Left kidney (tissue), 2 donors: Measurements from ENCODE around the gene CRIP2. TPM values are rescaled to one million over a fixed set of nuclear protein-coding genes. Genes with fewer than 3 reads are reported as not detected.
A peak's percentile ranks its signal among the peaks of the same experiment; 100 is the strongest.

Source experiments
- DNase-seq: peaks from one replicate; pipeline ENCODE4 v3.0.0-alpha.2; 2013
- polyA plus RNA-seq: library from polyadenylated mRNA; unstranded; fragments of 120-200 nt; gene quantifications from one replicate; pipeline ENCODE4 v1.2.1, GENCODE V29; 2013; ENCODE audit not compliant: insufficient read length

CRIP2 gene
- polyA plus RNA-seq, 1 donor = 87.4 TPM

DNA sequence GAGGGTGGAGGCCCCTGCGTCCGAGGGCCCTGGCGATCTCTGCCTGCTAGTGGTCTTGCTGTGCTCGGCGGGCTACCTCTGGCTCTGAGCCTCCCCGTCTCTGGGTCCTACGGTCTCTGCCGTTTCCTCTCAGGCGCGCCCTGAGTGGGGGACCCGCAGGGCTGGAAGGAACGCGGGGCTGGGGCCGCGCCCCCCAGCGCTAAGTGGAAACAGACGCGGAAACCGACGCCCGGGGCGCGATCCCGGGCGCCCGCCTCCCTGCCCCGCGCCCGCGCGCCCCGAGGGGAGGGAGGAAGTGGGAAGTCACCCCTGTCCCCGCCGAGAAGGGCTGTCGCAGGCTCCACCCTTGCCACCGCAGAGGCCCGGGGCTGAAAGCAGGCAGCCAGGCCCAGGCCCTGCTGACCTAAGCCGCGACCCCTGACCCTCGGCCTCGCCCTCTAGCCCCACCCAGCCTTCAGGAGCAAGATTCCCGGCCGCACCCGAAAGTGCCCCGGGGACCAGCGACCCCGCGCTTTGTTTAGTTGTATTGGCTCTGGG lies 12.9 kb downstream of the CRIP2 start:
- DNase-seq = no peak

DNA sequence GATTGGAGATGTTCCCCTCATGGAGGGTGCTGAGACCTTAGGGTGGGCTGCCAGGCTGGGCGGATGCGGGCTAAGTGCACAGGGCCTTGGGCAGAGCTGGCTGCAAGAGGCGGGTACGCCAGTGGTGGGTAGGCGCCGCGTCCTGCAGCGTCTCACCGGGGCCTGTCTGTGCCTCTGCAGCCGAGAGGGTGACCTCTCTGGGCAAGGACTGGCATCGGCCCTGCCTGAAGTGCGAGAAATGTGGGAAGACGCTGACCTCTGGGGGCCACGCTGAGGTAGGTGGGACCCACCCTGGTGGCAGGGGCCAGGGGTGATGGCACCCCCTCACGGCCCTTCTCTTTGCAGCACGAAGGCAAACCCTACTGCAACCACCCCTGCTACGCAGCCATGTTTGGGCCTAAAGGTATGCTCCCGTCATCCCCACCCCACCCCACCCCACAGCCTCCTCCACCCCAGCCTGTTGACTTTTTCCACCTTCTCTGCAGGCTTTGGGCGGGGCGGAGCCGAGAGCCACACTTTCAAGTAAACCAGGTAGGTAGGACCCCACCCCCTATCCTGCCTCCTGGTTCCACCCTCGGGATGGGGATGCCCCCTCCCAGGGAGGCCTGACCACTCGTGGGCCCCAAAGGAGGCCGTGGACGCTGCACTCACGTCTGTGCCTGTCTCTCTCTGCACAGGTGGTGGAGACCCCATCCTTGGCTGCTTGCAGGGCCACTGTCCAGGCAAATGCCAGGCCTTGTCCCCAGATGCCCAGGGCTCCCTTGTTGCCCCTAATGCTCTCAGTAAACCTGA lies 13.6 kb downstream of the CRIP2 start:
- DNase-seq = no peak

DNA sequence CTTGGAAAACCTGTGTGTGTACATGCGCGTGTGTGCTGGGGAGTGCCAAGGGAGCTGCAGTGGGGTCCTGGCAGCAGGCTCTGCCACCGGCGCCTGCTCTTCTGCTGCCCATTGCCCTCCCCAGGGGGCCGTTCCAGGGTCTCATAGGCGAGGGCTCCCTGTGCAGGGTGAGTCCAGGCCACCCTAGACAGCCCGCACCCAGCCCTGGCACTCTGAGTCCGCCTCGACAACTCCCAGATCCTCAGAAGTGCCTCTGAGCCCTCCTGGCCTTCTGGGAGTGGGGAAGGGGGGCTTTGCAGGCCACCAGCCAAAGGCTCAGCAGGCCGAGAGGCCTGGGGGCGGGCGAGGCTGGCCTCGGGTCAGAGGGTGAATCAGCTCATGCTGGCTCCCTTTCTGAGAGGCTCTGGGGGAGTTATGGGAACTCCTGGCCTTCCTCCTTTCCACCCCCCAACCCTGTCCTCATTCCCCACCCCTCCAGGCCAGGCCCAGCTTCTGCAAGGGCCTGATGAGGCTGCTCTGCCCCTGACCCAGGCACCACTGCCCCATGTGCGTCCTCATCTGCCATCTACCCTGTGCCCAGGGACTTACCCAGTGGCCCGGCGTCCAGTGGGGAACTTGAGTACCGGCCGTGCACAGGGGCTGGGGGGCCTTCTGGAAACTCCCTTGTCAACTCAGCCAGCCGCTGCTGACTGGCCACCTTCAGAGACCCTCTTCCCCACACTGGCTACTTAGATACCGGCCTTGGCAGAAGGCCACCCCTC lies 14.3 kb downstream of the CRIP2 start:
- no peak for DNase-seq

DNA sequence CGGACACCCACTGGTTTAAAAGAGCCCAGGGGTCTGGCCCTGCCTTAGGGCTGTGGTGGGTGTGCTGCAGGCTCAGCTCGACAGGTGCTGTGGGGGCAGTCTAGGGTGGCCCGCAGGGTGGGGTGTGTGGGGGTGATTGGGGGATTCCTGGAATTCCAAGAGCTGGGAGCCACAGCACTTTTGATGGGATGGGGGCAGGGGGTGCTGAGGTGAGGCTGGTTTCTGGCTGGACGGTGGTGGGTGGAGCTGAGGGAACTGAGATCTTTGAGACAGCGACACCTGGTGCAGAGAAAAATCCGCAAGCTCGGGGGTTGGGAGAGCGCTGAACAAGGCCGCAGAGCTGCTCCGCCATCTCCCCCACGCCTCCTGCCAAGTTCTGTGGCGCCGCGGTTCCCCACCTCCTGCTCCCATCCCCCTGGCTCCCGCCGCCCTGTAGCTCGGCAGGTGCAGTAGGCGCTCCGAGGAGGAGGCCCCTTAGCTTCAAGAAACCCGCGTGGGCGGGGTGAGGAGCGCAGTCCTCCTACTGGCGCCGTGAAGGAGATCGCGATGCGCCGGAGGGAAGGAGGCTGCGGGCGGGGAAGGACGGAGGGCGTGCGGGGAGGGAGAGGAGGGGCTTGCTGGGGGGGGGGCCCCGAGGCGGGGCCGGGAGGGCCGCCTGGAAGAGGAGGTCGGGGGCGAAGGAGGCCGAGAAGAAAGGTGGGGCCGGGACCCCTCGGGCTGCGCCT lies 15.1 kb downstream of the CRIP2 start:
- DNase-seq = peak; percentile 92

DNA sequence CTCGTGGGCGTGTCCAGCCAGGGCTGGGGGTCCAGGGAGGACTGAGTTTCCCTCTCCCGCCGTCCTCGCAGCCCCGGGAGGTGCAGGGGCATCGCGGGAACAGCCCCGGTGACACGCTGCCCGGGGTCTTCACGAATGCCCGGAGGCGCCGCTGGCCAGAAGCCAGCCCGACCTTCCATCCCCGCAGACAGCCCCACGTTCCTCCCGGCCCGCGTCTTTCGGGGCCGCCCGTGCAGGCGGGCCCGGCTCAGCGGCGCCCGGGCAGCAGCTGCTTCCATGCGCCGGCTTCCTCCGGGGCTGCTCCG lies 15.6 kb downstream of the CRIP2 start:
- DNase-seq = no peak

DNA sequence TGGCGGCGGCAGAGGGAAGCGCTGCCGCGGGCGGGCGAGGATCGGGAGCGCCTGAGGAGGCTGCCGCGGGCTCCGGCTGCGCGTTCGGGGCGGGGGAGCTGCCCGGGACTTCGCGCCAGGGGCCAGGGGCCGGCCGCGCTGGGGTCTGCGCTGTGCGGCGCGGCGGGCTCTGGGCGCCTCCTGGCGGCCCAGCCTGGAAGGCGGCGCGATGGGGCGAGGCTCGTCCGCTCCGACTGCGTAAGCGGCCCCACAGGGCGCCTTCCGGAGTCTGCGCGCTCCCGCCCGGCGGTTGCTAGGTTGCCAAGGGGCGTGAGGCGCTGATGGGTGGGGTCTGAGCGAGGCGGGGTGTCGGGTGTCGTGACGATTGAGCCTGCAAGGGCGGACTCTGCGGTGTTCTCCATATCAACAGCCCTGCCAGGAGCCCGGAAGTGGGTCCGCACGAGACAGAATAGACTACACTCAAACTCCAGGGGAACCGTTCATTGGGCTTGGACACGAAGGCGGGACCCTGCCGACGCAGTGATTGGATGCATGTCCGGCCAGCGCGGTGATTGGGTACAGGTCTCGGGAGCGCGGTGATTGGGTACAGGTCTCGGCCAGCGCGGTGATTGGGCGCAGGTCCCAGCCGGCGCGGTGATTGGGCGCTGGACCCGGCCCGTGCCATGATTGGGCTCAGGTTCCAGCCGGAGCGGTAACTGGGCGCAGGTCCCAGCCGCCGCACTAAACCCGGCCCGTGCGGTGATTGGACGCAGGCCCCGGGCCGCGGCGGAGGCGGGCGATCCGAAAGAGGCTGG lies 16.1 kb downstream of the CRIP2 start, which contains the start of gene TEDC1:
TEDC1 (plus strand) TSS at position 675 of the 794 bp plus-strand sequence. CDS start 130 bp downstream, outside the sequence.
- peak; percentile 100 for DNase-seq

DNA sequence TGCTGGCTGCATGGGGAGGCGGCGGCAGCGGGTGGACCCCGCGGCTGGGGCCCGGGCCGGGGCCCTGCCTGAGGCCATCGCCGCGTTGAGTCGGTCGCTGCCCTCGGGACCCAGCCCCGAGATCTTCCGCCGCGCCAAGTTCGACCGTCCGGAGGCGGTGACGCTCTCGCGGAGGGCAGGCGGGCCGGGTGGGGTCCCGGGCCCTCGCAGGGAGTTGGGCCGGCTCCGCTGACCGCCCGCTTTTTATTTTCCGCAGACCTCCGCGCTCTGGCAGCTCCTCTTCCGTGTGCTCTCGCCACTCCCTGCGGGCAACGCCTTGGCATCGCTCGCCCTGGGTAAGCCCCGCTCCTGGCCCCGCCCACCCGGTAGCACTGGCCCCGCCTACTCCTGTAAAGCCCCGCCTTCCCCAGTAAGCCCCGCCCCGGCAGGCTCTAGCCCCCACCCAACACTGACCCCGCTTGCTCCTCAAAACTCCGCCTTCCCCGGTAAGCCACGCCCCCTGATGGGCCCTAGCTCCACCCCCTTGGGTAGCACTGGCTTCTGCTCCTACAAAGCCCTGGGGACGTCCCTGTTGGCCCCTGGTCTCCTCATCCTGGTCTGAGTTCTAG lies 16.8 kb downstream of the CRIP2 start:
- no peak for DNase-seq

DNA sequence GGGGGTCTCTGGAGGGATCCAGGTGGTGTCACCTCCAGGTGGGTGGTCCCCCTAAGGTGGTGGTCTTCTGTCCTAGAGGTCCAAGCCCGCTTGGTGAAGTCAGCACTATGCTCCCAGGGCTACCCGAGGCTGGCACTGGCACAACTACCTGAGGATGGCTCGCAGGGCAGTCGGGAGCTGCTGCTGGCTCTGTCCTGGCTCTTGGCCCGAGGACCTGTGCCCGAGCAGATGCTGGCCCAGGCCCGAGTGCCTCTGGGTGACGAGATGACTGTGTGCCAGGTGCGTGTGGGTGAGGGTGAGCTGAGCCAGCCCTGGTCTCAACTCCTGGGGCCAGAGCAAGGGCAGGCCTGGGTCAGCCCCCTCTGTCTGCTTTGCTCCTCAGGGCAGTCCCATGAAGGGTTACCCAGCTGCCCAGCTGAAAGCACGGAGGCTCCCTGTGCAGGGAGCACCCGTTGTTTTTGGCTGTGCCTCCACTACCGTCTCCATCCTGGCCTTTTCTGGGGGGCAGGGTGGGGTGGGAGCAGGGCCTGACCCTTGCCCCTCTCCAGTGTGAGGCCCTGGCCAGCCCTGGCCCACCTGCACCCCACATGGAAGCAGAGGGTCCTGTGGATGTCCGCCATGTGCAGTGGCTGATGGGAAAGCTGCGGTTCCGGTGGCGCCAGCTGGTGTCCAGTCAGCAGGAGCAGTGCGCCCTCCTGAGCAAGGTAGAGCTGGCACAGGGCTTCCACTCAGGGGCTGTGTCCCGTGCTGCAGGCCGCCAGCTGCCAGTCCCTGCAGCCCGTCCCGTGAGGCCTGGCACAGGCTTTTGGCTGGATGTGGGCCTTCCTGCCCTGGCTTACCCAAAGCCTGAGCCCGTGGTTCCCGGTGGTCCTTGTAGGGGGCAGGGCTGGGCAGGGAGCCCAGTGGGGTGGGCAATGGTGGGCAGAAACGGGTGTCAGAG lies 17.7 kb downstream of the CRIP2 start:
- DNase-seq = no peak

DNA sequence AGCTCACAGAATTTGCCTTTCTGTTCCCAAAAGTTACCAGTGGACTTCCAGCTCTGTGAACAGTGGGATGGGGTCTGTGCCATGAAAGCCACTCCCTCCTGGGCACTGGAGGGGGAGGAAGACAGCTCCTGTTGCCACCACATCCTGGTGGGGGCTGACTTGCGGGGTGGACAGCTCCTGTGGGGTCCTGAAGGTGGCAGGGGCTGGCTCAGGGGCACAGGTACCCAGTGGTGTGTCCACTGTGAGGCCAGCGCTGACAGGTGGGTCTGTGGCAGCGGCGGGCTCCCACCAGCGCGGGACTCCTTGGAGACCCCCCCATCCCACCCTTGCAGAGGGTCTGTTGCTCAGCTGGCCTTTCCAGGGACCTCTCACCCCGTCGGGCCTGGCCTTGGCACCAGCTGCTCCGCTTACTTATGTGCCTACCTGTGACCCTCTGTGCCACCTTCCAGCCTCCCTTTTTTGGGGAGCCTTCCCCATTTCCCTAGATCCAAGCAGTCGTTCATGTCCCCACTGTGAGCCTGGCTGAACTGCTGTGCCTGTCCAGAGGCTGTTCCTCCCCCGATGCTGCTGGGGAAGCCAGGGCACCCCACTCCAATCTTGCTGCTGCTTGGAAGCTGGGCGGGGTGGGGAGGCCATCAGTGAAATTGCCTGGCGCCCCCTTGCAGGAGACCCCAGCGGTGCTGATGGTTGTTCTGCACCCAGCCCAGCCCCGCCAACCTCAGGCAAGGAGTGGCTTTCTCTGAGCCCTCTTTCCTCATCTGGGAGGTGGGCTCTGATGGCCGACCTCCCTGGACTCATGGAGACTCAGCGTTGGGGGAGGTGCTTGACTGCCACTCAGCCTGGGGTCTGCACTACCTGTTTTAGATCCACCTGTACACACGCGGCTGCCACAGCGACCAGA lies 18.6 kb downstream of the CRIP2 start:
- no peak for DNase-seq

DNA sequence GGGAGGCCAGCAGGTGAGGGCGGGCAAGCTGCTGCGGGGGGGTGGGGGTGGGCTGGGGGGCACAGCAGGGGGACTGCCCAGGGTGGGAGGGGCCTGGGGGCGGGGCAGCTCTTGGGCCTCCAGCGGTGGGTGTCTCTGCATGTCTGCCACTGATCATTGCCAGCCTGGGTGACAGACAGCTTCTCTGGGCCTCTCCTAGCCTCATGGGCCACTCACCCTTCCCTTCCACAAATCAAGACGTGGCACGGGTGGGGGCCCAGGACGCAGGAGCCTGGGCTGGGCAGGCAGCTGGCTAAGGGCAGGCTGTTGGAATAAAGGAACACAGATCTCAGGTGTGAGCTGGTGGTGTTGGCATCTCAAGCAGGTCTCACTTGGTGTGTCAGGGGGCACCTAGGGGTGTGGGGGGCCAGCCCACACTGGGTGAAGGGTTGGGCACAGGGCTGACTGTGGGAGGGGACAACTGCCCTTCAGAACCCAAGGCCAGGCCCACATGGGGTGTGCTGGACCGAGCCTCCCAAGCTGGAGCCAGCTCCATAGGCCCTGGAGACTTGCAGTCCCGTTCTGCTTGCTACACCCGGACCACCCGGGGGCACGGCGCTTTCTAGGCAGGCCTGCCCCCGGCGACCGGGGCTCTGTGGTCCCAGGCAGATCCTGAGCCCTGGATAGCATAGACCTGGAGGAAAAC lies 19.4 kb downstream of the CRIP2 start:
- no peak for DNase-seq

DNA sequence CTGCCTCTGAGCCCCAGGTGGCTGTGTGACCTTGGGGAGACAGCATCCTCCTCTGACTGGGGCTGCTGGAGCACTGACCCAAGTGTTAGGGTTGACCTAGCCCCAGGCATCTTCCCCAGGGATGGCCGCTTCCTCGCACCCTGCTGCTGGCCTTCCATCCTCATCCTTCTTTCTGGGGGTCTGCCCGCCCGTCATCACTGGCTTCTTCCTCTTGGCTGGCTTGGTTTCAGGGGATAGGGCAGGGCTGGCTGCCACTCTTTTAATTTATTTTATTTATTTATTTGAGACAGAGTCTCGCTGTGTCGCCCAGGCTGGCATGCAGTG lies 19.9 kb downstream of the CRIP2 start:
- no peak for DNase-seq

DNA sequence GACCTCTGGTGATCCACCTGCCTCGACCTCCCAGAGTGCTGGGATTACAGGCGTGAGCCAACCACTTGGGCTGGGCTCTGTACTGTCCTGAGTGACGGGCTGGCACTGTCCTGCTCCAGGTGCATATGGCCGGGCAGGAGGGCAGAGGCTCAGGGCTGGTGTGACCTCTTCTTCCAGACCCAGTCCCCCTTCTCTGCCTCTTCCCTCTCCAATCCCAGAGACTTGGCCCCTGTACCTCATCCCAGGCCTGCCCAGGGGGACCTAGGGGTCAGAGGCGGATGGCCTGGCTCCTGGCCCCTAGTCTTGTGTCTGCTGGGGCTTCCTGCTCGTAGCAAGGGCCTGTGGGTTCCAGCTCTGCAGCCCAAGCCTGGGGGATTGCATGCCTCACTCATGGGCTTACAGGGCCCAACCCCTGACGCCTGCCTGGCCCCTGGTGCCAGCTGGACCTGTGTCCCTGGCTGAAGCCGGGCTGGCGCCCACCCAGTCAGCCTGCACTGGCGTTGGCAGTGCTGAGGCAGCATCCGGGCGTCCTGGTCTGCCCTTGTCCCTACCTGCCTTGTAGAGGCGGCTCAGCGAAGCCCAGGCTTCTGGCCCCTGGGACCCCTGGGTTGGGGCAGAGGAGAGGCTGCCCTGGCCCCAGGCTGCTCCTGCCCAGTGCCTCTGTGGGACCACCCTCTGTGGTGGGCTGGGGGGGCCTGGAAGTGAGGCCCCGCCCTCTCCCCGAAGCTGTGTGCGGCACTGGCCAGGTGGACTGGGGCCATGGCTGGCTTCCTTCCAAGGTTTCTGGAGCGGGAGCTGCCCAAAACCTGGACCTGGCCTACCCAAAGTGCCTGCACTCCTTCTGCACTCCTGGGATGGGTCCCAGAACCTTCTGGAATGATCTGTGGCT lies 20.7 kb downstream of the CRIP2 start:
- no peak for DNase-seq

DNA sequence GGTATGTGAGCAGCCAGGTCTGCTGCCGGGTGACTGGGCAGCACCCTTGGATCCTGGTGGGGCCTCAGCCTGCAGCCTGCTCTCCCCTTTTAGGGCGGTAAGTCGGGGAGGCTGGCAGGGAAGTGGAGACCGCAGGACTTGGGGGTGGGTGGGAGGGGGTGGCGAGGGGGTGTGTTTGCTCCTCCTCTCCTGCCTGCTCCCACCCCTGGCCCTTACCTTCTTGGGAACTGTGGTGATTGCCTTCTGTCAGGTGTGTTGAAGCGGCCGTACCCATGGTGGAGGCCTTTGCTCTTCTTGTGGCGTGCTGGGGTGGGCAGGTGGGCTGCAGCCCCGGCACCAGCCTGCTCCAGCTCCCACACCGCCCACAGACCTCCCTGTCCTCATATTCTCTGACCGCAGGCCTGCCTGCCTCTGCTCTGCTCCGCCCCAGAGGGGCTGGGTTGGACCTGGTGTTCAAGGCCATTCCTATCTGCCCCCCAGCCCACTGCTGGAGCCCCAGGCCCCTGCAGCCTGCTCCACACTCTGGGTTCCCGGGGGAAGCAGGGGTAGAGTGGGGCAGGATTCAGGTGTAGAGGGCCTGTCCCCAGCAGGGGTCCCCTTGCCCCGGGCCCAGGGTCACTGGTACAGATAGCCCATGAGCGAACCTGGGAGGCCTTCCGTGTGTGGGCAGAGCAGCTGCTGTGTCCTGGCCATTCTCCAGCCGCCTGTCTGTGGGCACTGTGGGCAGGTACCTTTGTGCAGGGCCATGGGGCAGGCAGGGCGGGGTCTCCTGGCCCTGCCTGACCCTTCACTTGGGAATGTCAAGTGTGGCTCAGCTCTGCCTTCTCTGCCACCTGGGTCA lies 21.6 kb downstream of the CRIP2 start:
- no peak for DNase-seq

DNA sequence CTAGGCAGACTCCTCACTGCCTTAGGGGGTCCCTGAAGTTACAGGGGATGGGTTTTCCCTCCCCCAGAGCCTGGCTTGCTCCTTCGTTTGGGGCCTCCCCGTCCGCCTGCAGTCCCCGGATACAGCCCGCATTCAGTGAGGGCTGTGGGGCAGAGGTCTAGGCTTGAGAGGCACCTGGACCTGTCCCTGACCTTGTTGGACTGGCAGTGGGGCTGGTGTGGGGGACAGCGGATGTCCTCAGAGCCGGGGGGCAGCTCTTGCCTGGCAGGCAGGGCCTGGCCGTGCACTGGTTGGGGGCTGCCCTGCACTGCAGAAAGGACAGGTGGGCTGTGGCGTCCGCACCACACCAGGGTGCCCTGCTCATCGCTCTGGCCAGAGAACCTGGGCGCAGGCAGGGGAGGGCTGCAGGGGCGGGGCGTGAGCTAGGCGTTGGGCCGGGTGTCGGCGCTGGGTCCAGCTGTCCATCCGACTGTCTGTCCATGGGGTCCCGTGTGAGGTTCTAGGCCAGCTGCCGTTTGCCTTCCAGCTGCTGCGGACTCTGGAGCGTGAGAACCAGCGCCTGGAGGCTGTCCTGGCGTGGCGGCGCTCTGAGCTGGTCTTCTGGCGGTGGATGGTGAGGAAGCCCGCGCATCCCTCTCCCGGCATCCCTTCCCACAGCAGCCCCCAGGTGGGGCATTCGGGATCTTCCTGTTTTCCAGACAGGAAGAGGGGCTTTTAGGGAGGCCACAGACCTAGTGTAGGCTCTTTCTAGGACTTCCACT lies 22.4 kb downstream of the CRIP2 start:
- DNase-seq = no peak

DNA sequence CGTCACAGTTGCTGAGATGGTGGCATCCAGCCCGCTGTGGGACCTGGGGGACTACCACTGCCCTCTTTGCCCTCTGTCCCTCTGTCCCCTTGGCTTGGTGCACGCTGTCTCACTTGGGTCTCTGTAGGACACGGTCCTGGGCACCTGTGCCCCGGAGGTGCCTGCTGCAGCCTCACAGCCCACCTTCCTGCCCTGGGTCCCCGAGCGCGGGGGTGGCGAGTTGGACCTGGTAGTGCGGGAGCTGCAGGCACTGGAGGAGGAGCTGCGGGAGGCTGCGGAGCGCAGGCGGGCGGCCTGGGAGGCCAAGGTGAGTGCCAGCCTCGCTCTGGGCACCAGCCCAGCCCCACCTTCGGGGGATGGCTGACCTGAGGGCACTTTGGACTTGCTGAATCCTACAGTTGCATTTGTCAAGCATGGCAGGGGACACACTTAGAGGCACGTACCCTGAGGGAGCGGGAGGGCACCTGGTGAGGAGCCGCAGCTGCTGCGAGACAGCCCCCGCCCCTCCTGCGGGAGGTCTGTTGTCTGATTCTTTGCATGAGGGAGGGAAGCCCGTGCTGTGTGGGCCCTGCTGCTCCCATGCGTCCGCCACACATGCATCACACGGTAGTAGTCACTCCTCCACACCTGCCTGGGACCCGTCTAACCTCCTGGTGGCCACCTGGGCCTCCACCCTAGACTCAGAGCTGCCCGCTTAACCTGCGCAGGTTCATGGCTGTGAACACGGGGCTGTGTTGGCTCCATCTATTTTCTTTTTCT lies 23.2 kb downstream of the CRIP2 start:
- no peak for DNase-seq
